Chondrocyte (in vitro differentiated cells): ENCODE data around the gene DNAJA3. TPM values are rescaled to one million over a fixed set of nuclear protein-coding genes. Genes with fewer than 3 reads are reported as not detected.

Source experiments
- DNase-seq: peaks from one replicate; pipeline ENCODE4 v3.0.0; 2021; ENCODE audit warnings: mixed read lengths, low spot score
- H3K27ac Mint-ChIP-seq: one replicate; pipeline ENCODE4 v1.8.0; 2021; ENCODE audit warnings: mild to moderate bottlenecking, moderate library complexity, mixed read lengths; ENCODE audit not compliant: unreplicated experiment
- H3K27me3 Mint-ChIP-seq: 2 replicates; pipeline ENCODE4 v1.8.0; 2021; ENCODE audit warnings: low read depth, mixed read lengths
- H3K36me3 Mint-ChIP-seq: 2 replicates; pipeline ENCODE4 v1.8.0; 2021; ENCODE audit warnings: low read depth, mixed read lengths
- H3K4me1 Mint-ChIP-seq: 2 replicates; pipeline ENCODE4 v1.8.0; 2021; ENCODE audit warnings: low read depth, mild to moderate bottlenecking, mixed read lengths
- H3K4me3 Mint-ChIP-seq: one replicate; pipeline ENCODE4 v1.8.0; 2021; ENCODE audit warnings: mild to moderate bottlenecking, moderate library complexity, mixed read lengths; ENCODE audit not compliant: unreplicated experiment
- H3K9me3 Mint-ChIP-seq: 2 replicates; pipeline ENCODE4 v1.8.0; 2021; ENCODE audit warnings: low read depth, mixed read lengths
- total RNA-seq: library from RNA; stranded (reverse); gene quantifications from 3 replicates; pipeline ENCODE4 v1.2.1, GENCODE V29; 2021
- TF ChIP-seq, protein P1 (sequence below): fragments of 200-600 bp; sonication (generic); IDR thresholded peaks from 2 replicates; pipeline ENCODE4 v1.5.0; 2021; ENCODE audit warnings: antibody characterized with exemption, mild to moderate bottlenecking, moderate library complexity

The DNAJA3 gene
- total RNA-seq, 1 donor from 2014 or later: 27.8 TPM

DNA sequence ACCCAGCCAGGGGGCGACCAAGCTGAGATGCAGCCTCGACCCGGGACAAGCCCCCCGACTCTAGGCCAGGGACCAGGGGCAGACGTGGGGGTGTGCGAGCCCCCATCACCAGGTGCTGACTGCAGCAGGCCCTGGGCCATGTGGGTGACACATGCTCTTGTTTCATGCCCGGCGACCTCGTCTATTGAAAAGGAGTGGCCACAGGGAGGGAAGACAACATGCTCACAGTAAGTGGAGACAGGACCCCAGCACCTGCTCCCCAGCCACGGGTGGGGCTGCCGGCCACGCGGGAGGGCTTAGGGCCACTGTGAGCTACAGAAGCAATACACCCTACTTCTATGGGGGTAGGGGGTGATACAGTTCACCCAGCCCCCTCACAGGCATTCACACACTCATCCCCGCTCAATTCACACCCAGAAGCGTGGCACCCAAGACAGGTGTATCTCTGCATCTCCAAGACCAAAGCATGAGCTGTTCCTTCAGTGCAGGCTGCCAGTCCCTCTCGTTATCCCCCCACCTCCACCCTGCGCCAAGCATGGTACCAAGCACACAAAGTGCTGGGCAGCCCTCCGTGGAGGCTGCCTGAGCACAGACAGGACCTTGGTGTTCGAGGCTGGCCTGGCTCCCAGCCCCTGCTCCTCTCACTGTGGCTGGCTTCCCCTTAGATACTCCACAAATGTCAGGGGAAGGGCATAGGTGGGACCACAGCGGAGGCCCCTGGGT, 40.4 kb upstream of the DNAJA3 start:
- peaks cover 79% of the 10 kb centered on the region for H3K4me1 Mint-ChIP-seq
- TF ChIP-seq, protein P1, sequence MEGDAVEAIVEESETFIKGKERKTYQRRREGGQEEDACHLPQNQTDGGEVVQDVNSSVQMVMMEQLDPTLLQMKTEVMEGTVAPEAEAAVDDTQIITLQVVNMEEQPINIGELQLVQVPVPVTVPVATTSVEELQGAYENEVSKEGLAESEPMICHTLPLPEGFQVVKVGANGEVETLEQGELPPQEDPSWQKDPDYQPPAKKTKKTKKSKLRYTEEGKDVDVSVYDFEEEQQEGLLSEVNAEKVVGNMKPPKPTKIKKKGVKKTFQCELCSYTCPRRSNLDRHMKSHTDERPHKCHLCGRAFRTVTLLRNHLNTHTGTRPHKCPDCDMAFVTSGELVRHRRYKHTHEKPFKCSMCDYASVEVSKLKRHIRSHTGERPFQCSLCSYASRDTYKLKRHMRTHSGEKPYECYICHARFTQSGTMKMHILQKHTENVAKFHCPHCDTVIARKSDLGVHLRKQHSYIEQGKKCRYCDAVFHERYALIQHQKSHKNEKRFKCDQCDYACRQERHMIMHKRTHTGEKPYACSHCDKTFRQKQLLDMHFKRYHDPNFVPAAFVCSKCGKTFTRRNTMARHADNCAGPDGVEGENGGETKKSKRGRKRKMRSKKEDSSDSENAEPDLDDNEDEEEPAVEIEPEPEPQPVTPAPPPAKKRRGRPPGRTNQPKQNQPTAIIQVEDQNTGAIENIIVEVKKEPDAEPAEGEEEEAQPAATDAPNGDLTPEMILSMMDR: no peak
- no peaks in the 10 kb centered on the region for H3K36me3 Mint-ChIP-seq
- no peaks in the 10 kb centered on the region for H3K9me3 Mint-ChIP-seq
- no peak overlapping the region for H3K4me3 Mint-ChIP-seq
- no peaks in the 10 kb centered on the region for H3K27me3 Mint-ChIP-seq
- DNase-seq: no peak
- peak overlapping the region; percentile 94 for H3K27ac Mint-ChIP-seq

DNA sequence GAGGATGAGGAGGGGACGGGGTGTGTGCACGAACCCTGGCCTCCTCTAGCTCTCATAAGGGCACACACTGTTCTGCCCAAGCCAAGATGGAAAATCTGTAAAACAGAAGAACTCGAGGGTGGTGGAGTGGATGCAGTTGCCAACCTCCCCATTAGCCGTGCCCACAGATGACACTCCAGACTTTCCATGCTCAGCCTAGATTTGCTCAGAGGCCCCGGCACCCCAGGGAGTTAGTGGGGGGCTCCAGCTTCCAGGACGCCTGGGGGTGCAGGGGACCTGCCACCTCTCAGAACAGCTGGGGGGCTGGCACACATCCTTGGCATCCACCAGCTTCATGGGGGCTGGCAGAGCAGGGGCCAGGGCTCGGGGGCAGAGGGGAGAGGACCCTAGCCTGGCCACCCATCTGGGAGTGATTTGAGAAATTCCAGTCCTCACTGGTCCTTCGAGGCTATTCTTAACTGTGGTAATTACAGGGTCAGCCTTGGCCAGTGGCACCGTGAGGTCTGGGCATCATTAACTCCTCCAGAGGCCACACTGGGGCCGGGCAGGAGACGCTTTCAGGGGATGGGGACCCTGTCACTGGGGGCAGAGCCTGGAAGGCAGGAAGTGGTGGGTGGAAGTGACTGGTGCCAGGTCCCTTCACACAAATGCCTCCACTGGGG, 39.7 kb upstream of the DNAJA3 start:
- H3K4me3 Mint-ChIP-seq: no peak overlapping the region
- peak overlapping the region; percentile 94 for H3K27ac Mint-ChIP-seq
- no peaks in the 10 kb centered on the region for H3K9me3 Mint-ChIP-seq
- TF ChIP-seq, protein P1: no peak
- H3K4me1 Mint-ChIP-seq: peaks cover 73% of the 10 kb centered on the region
- no peak for DNase-seq
- no peaks in the 10 kb centered on the region for H3K36me3 Mint-ChIP-seq
- no peaks in the 10 kb centered on the region for H3K27me3 Mint-ChIP-seq

DNA sequence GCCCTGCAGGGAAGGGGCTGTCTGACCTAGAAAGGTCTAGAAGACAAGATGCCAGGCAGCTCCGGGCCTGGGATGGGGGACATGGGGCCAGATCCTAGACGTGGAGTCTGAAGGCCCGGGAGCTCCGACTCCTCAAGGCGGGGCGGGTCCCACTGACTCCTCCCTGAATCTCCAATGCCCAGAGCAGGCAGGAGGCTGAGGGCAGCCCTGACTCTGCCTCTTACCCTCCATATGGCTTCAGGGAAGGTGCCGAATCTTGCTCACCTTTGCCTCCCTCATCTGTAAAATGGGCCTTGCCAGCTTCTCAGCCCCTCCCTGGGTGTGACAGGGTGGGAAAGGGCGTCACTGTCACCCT, 39.2 kb upstream of the DNAJA3 start:
- peaks cover 73% of the 10 kb centered on the region for H3K4me1 Mint-ChIP-seq
- H3K27ac Mint-ChIP-seq: peak overlapping the region; percentile 94
- no peaks in the 10 kb centered on the region for H3K36me3 Mint-ChIP-seq
- H3K4me3 Mint-ChIP-seq: no peak overlapping the region
- no peaks in the 10 kb centered on the region for H3K27me3 Mint-ChIP-seq
- TF ChIP-seq, protein P1: no peak
- no peak for DNase-seq
- no peaks in the 10 kb centered on the region for H3K9me3 Mint-ChIP-seq

DNA sequence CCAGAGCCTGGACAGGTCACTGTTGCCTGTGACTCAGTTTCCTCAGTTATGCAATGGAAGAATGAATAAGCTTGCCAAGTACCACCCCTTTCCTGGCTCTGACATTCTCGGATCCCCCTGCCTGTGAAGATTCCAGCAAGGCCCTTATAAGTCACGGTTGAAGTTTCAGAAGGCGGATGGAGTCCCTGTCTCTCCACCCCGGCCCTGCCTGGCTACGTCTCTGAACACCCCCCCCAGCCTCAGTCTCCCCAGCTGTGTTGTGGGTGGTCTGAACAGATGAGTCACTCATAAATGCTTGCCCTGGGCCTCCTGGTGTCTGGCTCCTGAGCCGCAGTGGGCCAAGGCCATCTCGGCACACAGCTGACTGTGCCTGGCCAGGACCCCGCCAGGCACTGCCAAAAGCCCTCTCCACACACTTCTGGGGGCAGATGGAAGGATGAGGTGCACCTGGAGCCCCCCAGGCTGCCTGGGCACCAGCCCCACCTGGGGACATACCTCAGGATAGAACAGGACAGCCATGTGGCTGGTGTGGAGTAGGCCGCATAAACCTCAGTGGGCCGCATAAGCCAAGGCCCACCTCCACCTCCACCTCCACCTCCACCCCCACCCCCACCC, 38.6 kb upstream of the DNAJA3 start:
- no peaks in the 10 kb centered on the region for H3K27me3 Mint-ChIP-seq

DNA sequence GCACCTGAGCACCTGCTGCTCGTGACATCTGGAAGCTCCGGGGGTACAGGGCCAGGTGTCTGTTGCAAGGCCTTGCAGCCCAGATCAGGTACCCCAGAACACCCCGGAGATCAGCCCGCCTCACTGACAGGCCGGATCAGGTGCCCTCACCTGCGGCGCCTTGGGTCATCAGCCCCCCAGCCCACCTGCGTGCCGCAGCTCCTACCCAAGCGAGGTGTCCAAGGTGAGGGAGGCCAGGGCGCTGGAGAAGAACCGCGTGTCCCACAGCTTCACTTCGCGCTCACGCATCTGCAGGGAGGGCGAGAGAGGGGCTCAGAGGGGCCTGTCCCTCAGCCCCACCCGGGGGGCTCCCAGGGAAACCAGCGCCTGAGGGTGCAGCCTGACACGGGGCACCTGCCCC, 37.9 kb upstream of the DNAJA3 start:
- peaks cover 80% of the 10 kb centered on the region for H3K4me1 Mint-ChIP-seq
- no peak overlapping the region for H3K4me3 Mint-ChIP-seq
- no peaks in the 10 kb centered on the region for H3K9me3 Mint-ChIP-seq
- TF ChIP-seq, protein P1: no peak
- H3K27ac Mint-ChIP-seq: peak overlapping the region; percentile 94
- no peaks in the 10 kb centered on the region for H3K36me3 Mint-ChIP-seq
- H3K27me3 Mint-ChIP-seq: no peaks in the 10 kb centered on the region
- DNase-seq: no peak

More for the DNA sequence above, 38.6 kb upstream of the DNAJA3 start:
- no peaks in the 10 kb centered on the region for H3K36me3 Mint-ChIP-seq
- peaks cover 75% of the 10 kb centered on the region for H3K4me1 Mint-ChIP-seq
- H3K9me3 Mint-ChIP-seq: no peaks in the 10 kb centered on the region
- H3K27ac Mint-ChIP-seq: peak overlapping the region; percentile 94
- DNase-seq: no peak
- no peak overlapping the region for H3K4me3 Mint-ChIP-seq
- TF ChIP-seq, protein P1: peak; percentile 14
